Endodermal cell (in vitro differentiated cells): ENCODE measurements around the gene RAX. TPM values are rescaled to one million over a fixed set of nuclear protein-coding genes. Genes with fewer than 3 reads are reported as not detected.

Source experiments
- DNase-seq: peaks from one replicate; pipeline ENCODE4 v3.0.0-alpha.2; 2017
- H3K27ac ChIP-seq: 2 replicates; pipeline ENCODE4 v1.5.1; 2013; ENCODE audit warnings: mild to moderate bottlenecking, low read depth, low read length, moderate library complexity
- H3K27me3 ChIP-seq: 2 replicates; pipeline ENCODE4 v1.6.1; 2013; ENCODE audit warnings: mild to moderate bottlenecking, low read length, moderate library complexity; ENCODE audit not compliant: insufficient read depth, control insufficient read depth, poor library complexity, severe bottlenecking
- H3K36me3 ChIP-seq: 2 replicates; pipeline ENCODE4 v1.7.0; 2013; ENCODE audit warnings: mild to moderate bottlenecking, low read length, moderate library complexity; ENCODE audit not compliant: control insufficient read depth, insufficient read depth
- H3K4me1 ChIP-seq: one replicate; pipeline ENCODE4 v1.7.0; 2013; ENCODE audit warnings: low read length; ENCODE audit not compliant: control insufficient read depth, insufficient read depth
- H3K4me3 ChIP-seq: 2 replicates; pipeline ENCODE4 v1.5.1; 2013; ENCODE audit warnings: mild to moderate bottlenecking, low read length, moderate library complexity
- H3K9ac ChIP-seq: 2 replicates; pipeline ENCODE4 v1.6.1; 2013; ENCODE audit warnings: mild to moderate bottlenecking, low read length, moderate library complexity; ENCODE audit not compliant: poor library complexity, severe bottlenecking; ENCODE audit errors: extremely low read depth
- H3K9me3 ChIP-seq: 2 replicates; pipeline ENCODE4 v1.6.1; 2013; ENCODE audit warnings: mild to moderate bottlenecking, low read length, moderate library complexity; ENCODE audit not compliant: control insufficient read depth
- H3K27ac Mint-ChIP-seq: 2 replicates; pipeline ENCODE4 v1.8.0; 2020; ENCODE audit warnings: mixed read lengths
- H3K27me3 Mint-ChIP-seq: 2 replicates; pipeline ENCODE4 v1.8.0; 2021; ENCODE audit warnings: mild to moderate bottlenecking, mixed read lengths; ENCODE audit not compliant: insufficient read depth
- H3K36me3 Mint-ChIP-seq: 2 replicates; pipeline ENCODE4 v1.8.0; 2020; ENCODE audit warnings: low read depth, mixed read lengths
- H3K4me1 Mint-ChIP-seq: 2 replicates; pipeline ENCODE4 v1.8.0; 2020; ENCODE audit warnings: mixed read lengths
- H3K4me3 Mint-ChIP-seq: 2 replicates; pipeline ENCODE4 v1.8.0; 2020; ENCODE audit warnings: mild to moderate bottlenecking, moderate library complexity, mixed read lengths
- H3K9me3 Mint-ChIP-seq: 2 replicates; pipeline ENCODE4 v1.8.0; 2020; ENCODE audit warnings: mild to moderate bottlenecking, mixed read lengths
- CTCF ChIP-seq: fragments of 200-600 bp; sonication (generic); conservative IDR thresholded peaks from 2 replicates; pipeline ENCODE4 v1.5.0; 2021; ENCODE audit warnings: antibody characterized with exemption, mild to moderate bottlenecking
- WGBS, 2 experiments: methylation state at CpG; one replicate each; pipeline versions ENCODE4 v1.1.5 to v1.1.7; 2013; ENCODE audit warnings: missing lambda C conversion rate in 2 of 2, mixed read lengths in 1 of 2; ENCODE audit not compliant: insufficient coverage in 1 of 2, insufficient read length in 1 of 2; 5-methylcytosine and 5-hydroxymethylcytosine counted together
- total RNA-seq, 2 donors: library from RNA; stranded (reverse); fragmentation: NEBNext Ultra II Directional in 1 of 2; extraction: Animal tissue kit (Norgen Biotek cat#: 25700) in 1 of 2; gene quantifications; 2 replicates in 1 of 2; 3 replicates in 1 of 2; pipeline ENCODE4 v1.2.1, GENCODE V29; 2021

The RAX gene
- total RNA-seq, 2 donors from 2014 or later: 0.18 TPM; not detected in 1

GRCh38 chr18:59222341-59222740 lies 50.9 kb downstream of the RAX start:
- Mint-ChIP-seq H3K4me1 (peaks cover 14% of the 10 kb centered on the region), H3K27ac (no peak overlapping the region), H3K36me3 (no peaks in the 10 kb centered on the region), H3K27me3 (peaks cover 99% of the 10 kb centered on the region), H3K9me3 (no peaks in the 10 kb centered on the region), H3K4me3 (no peak overlapping the region)
- DNase-seq: no peak
- no peak overlapping the region for H3K27ac ChIP-seq
- no peak for TF ChIP-seq CTCF
- peaks cover 98% of the 10 kb centered on the region for H3K27me3 ChIP-seq
- H3K4me3 ChIP-seq: no peak overlapping the region
- H3K9ac ChIP-seq: no peak overlapping the region
- no peaks in the 10 kb centered on the region for H3K4me1 ChIP-seq
- no peaks in the 10 kb centered on the region for H3K9me3 ChIP-seq
- WGBS, 2 experiments: 79% methylated on average over 2 of the region's 2 CpGs; no CpG with 5 or more reads in 1 of the 2 experiments
- H3K36me3 ChIP-seq: no peaks in the 10 kb centered on the region

GRCh38 chr18:59220784-59221765 lies 52.2 kb downstream of the RAX start:
- Histone ChIP-seq H3K9ac (no peak overlapping the region), H3K9me3 (no peaks in the 10 kb centered on the region), H3K4me1 (no peaks in the 10 kb centered on the region), H3K27ac (no peak overlapping the region), H3K4me3 (peak overlapping the region; percentile 79), H3K27me3 (peaks cover 100% of the 10 kb centered on the region), H3K36me3 (no peaks in the 10 kb centered on the region)
- peak overlapping the region; percentile 62 for H3K4me3 Mint-ChIP-seq
- 1 to 4% methylated on average over 13 to 47 of the region's 47 CpGs for WGBS, 2 experiments
- TF ChIP-seq CTCF: no peak
- H3K9me3 Mint-ChIP-seq: no peaks in the 10 kb centered on the region
- peak; percentile 75 for DNase-seq
- H3K4me1 Mint-ChIP-seq: peaks cover 14% of the 10 kb centered on the region
- no peaks in the 10 kb centered on the region for H3K36me3 Mint-ChIP-seq
- peaks cover 99% of the 10 kb centered on the region for H3K27me3 Mint-ChIP-seq
- H3K27ac Mint-ChIP-seq: no peak overlapping the region

GRCh38 chr18:59220164-59220783 lies 53.0 kb downstream of the RAX start:
- no peak overlapping the region for H3K27ac ChIP-seq
- peak; percentile 14 for TF ChIP-seq CTCF
- peak overlapping the region; percentile 79 for H3K4me3 ChIP-seq
- Mint-ChIP-seq H3K36me3 (no peaks in the 10 kb centered on the region), H3K27ac (no peak overlapping the region), H3K27me3 (peaks cover 99% of the 10 kb centered on the region), H3K4me1 (peaks cover 14% of the 10 kb centered on the region), H3K9me3 (no peaks in the 10 kb centered on the region), H3K4me3 (peak overlapping the region; percentile 62)
- H3K27me3 ChIP-seq: peaks cover 100% of the 10 kb centered on the region
- no peaks in the 10 kb centered on the region for H3K9me3 ChIP-seq
- DNase-seq: peak; percentile 75
- no peaks in the 10 kb centered on the region for H3K36me3 ChIP-seq
- H3K9ac ChIP-seq: no peak overlapping the region
- H3K4me1 ChIP-seq: no peaks in the 10 kb centered on the region
- 0 to 1% methylated on average over 41 to 46 of the region's 46 CpGs for WGBS, 2 experiments
